GM23338 (cell line): ENCODE results near the gene CPNE5. TPM values are rescaled to one million over a fixed set of nuclear protein-coding genes. Genes with fewer than 3 reads are reported as not detected.

ENCODE experiments used
- ATAC-seq: fragments of 200-7000 bp; cut with Tn5 transposase; 3 replicates; pipeline ENCODE4 v1.9.1; 2020
- DNase-seq: peaks from one replicate; pipeline ENCODE4 v3.0.0-alpha.2; 2015; ENCODE audit warnings: low spot score
- H2AFZ ChIP-seq: fragments of 200-600 bp; sonication (generic); 2 replicates; pipeline ENCODE4 v1.8.0; 2016; ENCODE audit warnings: antibody characterized with exemption, mild to moderate bottlenecking, moderate library complexity
- H3F3A ChIP-seq: fragments of 200-600 bp; sonication (generic); replicated peaks from 2 replicates; pipeline ENCODE4 v1.8.0; 2017; ENCODE audit warnings: antibody characterized with exemption, mixed run types, low read depth
- H3K27ac ChIP-seq: fragments of 200-600 bp; sonication (generic); 2 replicates; pipeline ENCODE4 v1.6.1; 2016; ENCODE audit warnings: low read depth
- H3K27me3 ChIP-seq: fragments of 200-600 bp; sonication (generic); 2 replicates; pipeline ENCODE4 v1.8.0; 2016; ENCODE audit warnings: mild to moderate bottlenecking, mixed run types, moderate library complexity; ENCODE audit not compliant: insufficient read depth
- H3K36me3 ChIP-seq: fragments of 200-600 bp; sonication (generic); 2 replicates; pipeline ENCODE4 v1.8.0; 2016; ENCODE audit warnings: mild to moderate bottlenecking; ENCODE audit not compliant: insufficient read depth
- H3K4me1 ChIP-seq: fragments of 200-600 bp; sonication (generic); 2 replicates; pipeline ENCODE4 v1.8.0; 2016; ENCODE audit warnings: mild to moderate bottlenecking, moderate library complexity; ENCODE audit not compliant: insufficient read depth
- H3K4me2 ChIP-seq: fragments of 200-600 bp; sonication (generic); 2 replicates; pipeline ENCODE4 v1.7.1; 2017; ENCODE audit warnings: mixed run types
- H3K4me3 ChIP-seq: fragments of 200-600 bp; sonication (generic); 2 replicates; pipeline ENCODE4 v1.6.1; 2016; ENCODE audit warnings: mixed run types
- H3K79me2 ChIP-seq: fragments of 200-600 bp; sonication (generic); replicated peaks from 2 replicates; pipeline ENCODE4 v1.8.0; 2017; ENCODE audit warnings: mild to moderate bottlenecking; ENCODE audit not compliant: insufficient read depth
- H3K9me2 ChIP-seq: fragments of 200-600 bp; sonication (generic); 2 replicates; pipeline ENCODE4 v1.8.0; 2017; ENCODE audit not compliant: insufficient read depth
- H4K20me1 ChIP-seq: fragments of 200-600 bp; sonication (generic); replicated peaks from 2 replicates; pipeline ENCODE4 v1.8.0; 2017; ENCODE audit warnings: mild to moderate bottlenecking; ENCODE audit not compliant: insufficient read depth
- H3K27ac Mint-ChIP-seq: 2 replicates; pipeline ENCODE4 v1.8.0; 2020; ENCODE audit warnings: inconsistent platforms, mild to moderate bottlenecking, moderate library complexity, mixed read lengths
- H3K27me3 Mint-ChIP-seq: 3 replicates; pipeline ENCODE4 v1.8.0; 2022; ENCODE audit warnings: low read depth, mild to moderate bottlenecking, moderate library complexity, mixed read lengths, inconsistent platforms; ENCODE audit not compliant: insufficient read depth, poor library complexity
- H3K36me3 Mint-ChIP-seq: 3 replicates; pipeline ENCODE4 v1.8.0; 2021; ENCODE audit warnings: low read depth, mild to moderate bottlenecking, inconsistent platforms, moderate library complexity, mixed read lengths
- H3K4me1 Mint-ChIP-seq: 3 replicates; pipeline ENCODE4 v1.8.0; 2020; ENCODE audit warnings: mild to moderate bottlenecking, inconsistent platforms, mixed read lengths
- H3K4me3 Mint-ChIP-seq: 3 replicates; pipeline ENCODE4 v1.8.0; 2021; ENCODE audit warnings: moderate library complexity, mild to moderate bottlenecking, inconsistent platforms, mixed read lengths
- H3K9me3 Mint-ChIP-seq: 3 replicates; pipeline ENCODE4 v1.8.0; 2020; ENCODE audit warnings: moderate library complexity, mild to moderate bottlenecking, inconsistent platforms, mixed read lengths
- CREB1 ChIP-seq: fragments of 250-450 bp; sonication (Bioruptor Pico); IDR thresholded peaks from 2 replicates; pipeline ENCODE4 v1.5.0; 2020; ENCODE audit warnings: low read depth, mild to moderate bottlenecking, moderate library complexity
- CTCF ChIP-seq, 2 experiments: fragments of 200-600 bp in 1 of 2; sonication (generic) in 1 of 2; conservative IDR thresholded peaks; 2 replicates each; pipeline versions ENCODE4 v1.5.1 to v1.6.1; 2016 to 2017; ENCODE audit warnings: antibody characterized with exemption in 2 of 2, low read depth in 2 of 2, mild to moderate bottlenecking in 2 of 2, moderate library complexity in 1 of 2
- ETS1 ChIP-seq: IDR thresholded peaks from 2 replicates; pipeline ENCODE4 v1.6.1; 2016; ENCODE audit warnings: antibody characterized with exemption
- EZH2 ChIP-seq: fragments of 200-600 bp; sonication (generic); IDR thresholded peaks from one replicate; pipeline ENCODE4 v1.8.0; 2017; ENCODE audit warnings: antibody characterized with exemption, mild to moderate bottlenecking, low read depth; ENCODE audit not compliant: unreplicated experiment
- EZH2phosphoT487 ChIP-seq: fragments of 200-600 bp; sonication (generic); IDR thresholded peaks from one replicate; pipeline ENCODE4 v1.8.1; 2018; ENCODE audit warnings: antibody characterized with exemption; ENCODE audit not compliant: unreplicated experiment
- JUNB ChIP-seq: IDR thresholded peaks from one replicate; pipeline ENCODE4 v1.6.1; 2016; ENCODE audit warnings: antibody characterized with exemption; ENCODE audit not compliant: unreplicated experiment
- NANOG ChIP-seq: IDR thresholded peaks from 2 replicates; pipeline ENCODE4 v1.6.1; 2016; ENCODE audit warnings: antibody characterized with exemption, borderline replicate concordance
- POLR2AphosphoS5 ChIP-seq: IDR thresholded peaks from 2 replicates; pipeline ENCODE4 v1.6.1; 2016; ENCODE audit warnings: antibody characterized with exemption, low read depth
- REST ChIP-seq: IDR thresholded peaks from one replicate; pipeline ENCODE4 v1.6.1; 2018; ENCODE audit warnings: antibody characterized with exemption; ENCODE audit not compliant: unreplicated experiment
- STAT1 ChIP-seq: IDR thresholded peaks from one replicate; pipeline ENCODE4 v1.6.1; 2016; ENCODE audit warnings: antibody characterized with exemption; ENCODE audit not compliant: unreplicated experiment
- ZNF114 ChIP-seq: fragments of 250-450 bp; sonication (Bioruptor Pico); IDR thresholded peaks from 2 replicates; pipeline ENCODE4 v1.5.0; 2020; ENCODE audit warnings: mild to moderate bottlenecking, moderate library complexity
- ZNF331 ChIP-seq: fragments of 250-450 bp; sonication (Bioruptor Pico); IDR thresholded peaks from 2 replicates; pipeline ENCODE4 v1.5.0; 2020; ENCODE audit warnings: low read depth, mild to moderate bottlenecking, moderate library complexity
- ZNF462 ChIP-seq: fragments of 250-450 bp; sonication (Bioruptor Pico); IDR thresholded peaks from 2 replicates; pipeline ENCODE4 v1.5.0; 2020; ENCODE audit warnings: mild to moderate bottlenecking, moderate library complexity
- polyA plus RNA-seq: library from polyadenylated mRNA; unstranded; fragments of >200 nt; fragmentation: Nextera tagmentation; extraction: Ambion mirVana; gene quantifications from 2 replicates; pipeline ENCODE4 v1.2.1, GENCODE V29; 2016
- total RNA-seq: library from RNA; depleted of rRNA; stranded (reverse); fragments of >200 nt; shearing (Covaris generic); gene quantifications from 2 replicates; pipeline ENCODE4 v1.2.3, GENCODE V29; 2014

Gene CPNE5
- total and polyA plus RNA-seq, 2 experiments from 2014 or later, result 0.14 to 0.42 TPM

GRCh38 chr6:36697481-36697903 is 141.8 kb downstream of the CPNE5 start, which contains the start of gene RAB44:
Gene RAB44, plus strand, starts transcription at chr6:36697826. Its CDS starts 6,410 bp downstream, at chr6:36704236.
- no peak for DNase-seq
- no peaks in the 10 kb centered on the region for H3K27me3 ChIP-seq
- H3K79me2 ChIP-seq, result no peaks in the 10 kb centered on the region
- no peaks in the 10 kb centered on the region for H3K4me1 ChIP-seq
- Mint-ChIP-seq H3K9me3 (no peaks in the 10 kb centered on the region), H3K27me3 (peaks cover 1% of the 10 kb centered on the region), H3K4me3 (no peak within 1 kb of the TSS), H3K36me3 (no peaks in the 10 kb centered on the region), H3K4me1 (peaks cover 2% of the 10 kb centered on the region; the same call in 2 of the 3 replicates), H3K27ac (no peak within 1 kb of the TSS)
- no peak for TF ChIP-seq EZH2
- TF ChIP-seq CTCF (conservative IDR thresholded peaks at IDR 0.05; ENCODE audit: low read depth in 2 of 2), result no peak
- TF ChIP-seq POLR2AphosphoS5, result no peak
- no peak for TF ChIP-seq ZNF462 (CRISPR knock-in tag)
- TF ChIP-seq REST, result no peak
- no peak for TF ChIP-seq NANOG
- TF ChIP-seq ETS1, result no peak
- TF ChIP-seq EZH2phosphoT487, result no peak
- TF ChIP-seq JUNB, result no peak
- TF ChIP-seq STAT1, result no peak
- no peak for TF ChIP-seq ZNF114 (CRISPR knock-in tag)
- TF ChIP-seq CREB1 (CRISPR knock-in tag), result no peak
- no peak for TF ChIP-seq ZNF331 (CRISPR knock-in tag)
- no peaks in the 10 kb centered on the region for H3K9me2 ChIP-seq
- no peaks in the 10 kb centered on the region for H3F3A ChIP-seq
- ATAC-seq, result no peak
- no peaks in the 10 kb centered on the region for H4K20me1 ChIP-seq
- no peak within 1 kb of the TSS for H3K4me2 ChIP-seq
- H3K27ac ChIP-seq, result no peak within 1 kb of the TSS
- no peak within 1 kb of the TSS for H3K4me3 ChIP-seq
- H3K36me3 ChIP-seq, result no peaks in the 10 kb centered on the region
- H2AFZ ChIP-seq, result no peak within 1 kb of the TSS
